HG02885 (cell line): Measurements from ENCODE around the gene BTLA.
"Not testable (repeated sequence)": the region's sequence is repeated elsewhere in the genome, so short reads cannot be mapped to it uniquely, and the experiment has no call there.

ENCODE experiments used
- ATAC-seq: cut with Tn5 transposase; IDR thresholded peaks from one replicate; pipeline ENCODE4 v1.9.1; 2021; ENCODE audit warnings: mild to moderate bottlenecking; ENCODE audit not compliant: unreplicated experiment, poor library complexity

BTLA gene

GRCh38 chr3:112498914-112499711 is at the start of gene BTLA:
Gene BTLA (minus strand): TSS chr3:112499472. CDS start chr3:112499358, 114 bp downstream.
- peak; percentile 62 for ATAC-seq

GRCh38 chr3:112546216-112546759 is 47.0 kb upstream of the BTLA start:
- ATAC-seq: no peak

GRCh38 chr3:112539825-112540650 is 40.8 kb upstream of the BTLA start:
- ATAC-seq: peak; percentile 94

- ATAC-seq: no peak
These were observed 32.1 kb upstream of the BTLA start for GRCh38 chr3:112531358-112531781.

- ATAC-seq: no peak
These were observed 31.3 kb upstream of the BTLA start for GRCh38 chr3:112530573-112530972.

- ATAC-seq: not testable (repeated sequence)
These were observed 24.9 kb upstream of the BTLA start for GRCh38 chr3:112524127-112524526.

GRCh38 chr3:112519424-112520001 is 20.2 kb upstream of the BTLA start:
- peak; percentile 69 for ATAC-seq

GRCh38 chr3:112518970-112519369 is 19.7 kb upstream of the BTLA start:
- ATAC-seq: not testable (repeated sequence)

GRCh38 chr3:112514527-112515128 is 15.4 kb upstream of the BTLA start:
- ATAC-seq: peak; percentile 100

GRCh38 chr3:112512320-112512719 is 13.0 kb upstream of the BTLA start:
- ATAC-seq: no peak

- no peak for ATAC-seq
These were observed 9.6 kb upstream of the BTLA start for GRCh38 chr3:112508860-112509259.

- no peak for ATAC-seq
These were observed 9.0 kb upstream of the BTLA start for GRCh38 chr3:112508261-112508660.

GRCh38 chr3:112505907-112506306 is 6.6 kb upstream of the BTLA start:
- no peak for ATAC-seq

GRCh38 chr3:112504123-112504522 is 4.9 kb upstream of the BTLA start:
- ATAC-seq: no peak

GRCh38 chr3:112503304-112503972 is 4.2 kb upstream of the BTLA start:
- no peak for ATAC-seq

- ATAC-seq: no peak
These were observed 1.3 kb upstream of the BTLA start for GRCh38 chr3:112500621-112501020.

- no peak for ATAC-seq
These were observed 1.2 kb downstream of the BTLA start for GRCh38 chr3:112497897-112498548.

- no peak for ATAC-seq
These were observed 2.8 kb downstream of the BTLA start for GRCh38 chr3:112496366-112497067.

- not testable (repeated sequence) for ATAC-seq
These were observed 4.9 kb downstream of the BTLA start for GRCh38 chr3:112494448-112494767.
